GM12892 (cell line): ENCODE measurements around the gene CAV1.

ENCODE experiments used
- DNase-seq: peaks from one replicate; pipeline ENCODE4 v3.0.0; 2011; ENCODE audit not compliant: insufficient read length
- FAIRE-seq: peaks from 2 replicates; lab custom pipeline; 2011; peaks lifted over from hg19 to GRCh38; lab: Jason Lieb, UNC
- POLR2A ChIP-seq: IDR thresholded peaks from 2 replicates; pipeline ENCODE4 v1.6.1; 2011; ENCODE audit warnings: low read depth, low read length, control low read depth
- POLR2AphosphoS5 ChIP-seq: IDR thresholded peaks from 2 replicates; pipeline ENCODE4 v1.6.1; 2011; ENCODE audit warnings: low read depth, low read length, control low read depth
- TAF1 ChIP-seq: IDR thresholded peaks from 2 replicates; pipeline ENCODE4 v1.6.1; 2011; ENCODE audit warnings: low read depth, mild to moderate bottlenecking, control low read depth, low read length, borderline replicate concordance

Gene CAV1

DNA sequence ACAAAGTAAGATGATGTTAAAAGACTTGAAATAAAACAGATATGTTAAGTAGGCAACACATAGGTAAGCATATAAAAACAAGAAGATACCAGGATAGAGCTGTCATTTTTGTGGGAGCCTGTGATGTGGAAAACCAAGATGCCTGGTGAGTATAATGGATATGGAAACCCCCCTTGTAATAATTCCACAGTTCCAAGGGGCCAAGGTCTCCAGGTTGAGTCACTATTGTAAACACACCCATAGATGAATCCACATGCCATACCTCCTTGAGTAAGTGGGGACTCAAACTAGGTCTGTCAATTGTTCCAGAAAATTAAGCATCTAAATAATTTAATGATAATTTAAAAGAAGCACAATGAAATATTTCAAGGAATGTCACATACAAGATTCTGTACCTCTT lies 15.9 kb downstream of the CAV1 start:
- FAIRE-seq (no peak), DNase-seq (no peak)
- no peak for TF ChIP-seq POLR2AphosphoS5

DNA sequence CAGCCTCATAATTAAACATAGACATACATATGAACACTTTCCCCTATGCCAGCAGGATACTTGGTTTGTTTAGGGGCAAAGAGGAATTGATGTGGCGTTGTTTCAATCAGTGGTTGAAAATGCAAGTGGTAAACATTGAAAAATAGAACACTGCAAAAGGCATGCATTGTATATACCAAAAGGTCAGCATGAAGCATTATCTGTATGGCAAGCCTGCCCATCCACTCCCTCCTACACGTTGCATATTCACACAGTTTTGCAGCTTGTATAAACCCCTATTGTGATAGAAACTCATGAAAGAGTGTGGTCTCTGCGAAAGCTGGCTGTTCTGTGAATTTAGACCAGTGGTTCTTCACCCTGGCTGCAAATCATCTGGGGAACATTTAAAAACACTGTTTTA lies 17.1 kb downstream of the CAV1 start:
- DNase-seq (no peak), FAIRE-seq (no peak)
- TF ChIP-seq POLR2A (no peak), POLR2AphosphoS5 (no peak), TAF1 (no peak)

DNA sequence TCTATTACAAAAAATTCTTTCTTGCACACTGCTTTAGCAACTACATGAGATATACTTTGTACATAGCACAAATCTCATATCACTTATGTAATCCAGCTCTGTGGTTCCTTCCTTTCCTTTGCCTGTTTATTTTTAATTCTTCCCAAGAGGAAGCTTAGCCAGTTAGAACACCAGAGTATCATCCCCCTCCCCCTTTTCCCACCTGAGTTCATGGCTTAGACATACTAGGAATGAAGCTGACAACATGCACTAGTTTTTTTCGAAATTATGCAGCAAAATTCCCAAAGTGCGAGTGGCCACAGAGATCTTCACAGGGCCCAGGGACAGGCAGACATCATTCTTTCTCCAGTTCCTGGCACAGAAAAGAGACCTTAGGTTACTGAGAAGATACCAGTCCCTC lies 17.8 kb downstream of the CAV1 start:
- DNase-seq (no peak), FAIRE-seq (no peak)
- TF ChIP-seq POLR2A, result no peak
- TF ChIP-seq POLR2AphosphoS5, result no peak
- no peak for TF ChIP-seq TAF1

DNA sequence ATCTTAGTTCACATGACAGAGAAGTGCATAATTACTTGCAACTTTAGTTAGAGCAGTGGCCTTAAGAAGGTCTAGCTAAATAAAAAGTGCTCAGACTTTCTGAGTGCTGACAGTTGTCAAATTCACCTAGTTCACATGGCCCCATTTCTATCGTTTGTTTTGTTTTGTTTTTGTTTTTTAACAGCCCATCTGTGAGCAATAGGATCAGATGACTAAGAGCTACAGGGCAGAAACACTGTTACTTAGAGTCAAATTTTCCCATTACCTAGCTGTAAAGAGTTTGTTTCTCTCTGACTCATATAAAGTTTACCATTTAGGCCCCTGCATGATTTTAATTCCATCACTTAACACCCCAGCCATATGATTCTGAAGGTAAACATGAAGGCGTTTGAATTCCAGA lies 18.8 kb downstream of the CAV1 start:
- FAIRE-seq (no peak), DNase-seq (no peak)
- TF ChIP-seq POLR2A (no peak), TAF1 (no peak), POLR2AphosphoS5 (no peak)

DNA sequence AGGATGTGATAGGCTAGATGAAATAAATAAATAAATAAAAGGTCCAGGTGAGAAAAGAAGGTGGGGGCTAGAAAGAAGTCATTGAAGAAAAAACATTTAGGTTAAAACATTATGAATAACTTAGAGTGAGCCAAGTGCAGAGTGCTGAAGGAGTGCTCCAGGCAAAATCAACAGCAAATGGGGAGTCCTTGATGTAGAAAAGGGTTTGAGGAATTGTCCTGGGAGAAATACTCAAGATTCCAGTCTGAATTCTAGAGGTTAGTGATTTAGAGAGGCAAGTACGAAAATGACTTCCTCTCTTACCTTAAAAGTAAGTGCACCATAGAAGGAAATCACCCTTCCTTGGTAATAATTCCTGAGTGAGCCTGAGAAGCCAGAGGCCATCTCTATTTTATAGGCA lies 19.7 kb downstream of the CAV1 start:
- TF ChIP-seq POLR2A, result no peak
- TF ChIP-seq TAF1, result no peak
- no peak for TF ChIP-seq POLR2AphosphoS5
- DNase-seq (no peak), FAIRE-seq (no peak)

DNA sequence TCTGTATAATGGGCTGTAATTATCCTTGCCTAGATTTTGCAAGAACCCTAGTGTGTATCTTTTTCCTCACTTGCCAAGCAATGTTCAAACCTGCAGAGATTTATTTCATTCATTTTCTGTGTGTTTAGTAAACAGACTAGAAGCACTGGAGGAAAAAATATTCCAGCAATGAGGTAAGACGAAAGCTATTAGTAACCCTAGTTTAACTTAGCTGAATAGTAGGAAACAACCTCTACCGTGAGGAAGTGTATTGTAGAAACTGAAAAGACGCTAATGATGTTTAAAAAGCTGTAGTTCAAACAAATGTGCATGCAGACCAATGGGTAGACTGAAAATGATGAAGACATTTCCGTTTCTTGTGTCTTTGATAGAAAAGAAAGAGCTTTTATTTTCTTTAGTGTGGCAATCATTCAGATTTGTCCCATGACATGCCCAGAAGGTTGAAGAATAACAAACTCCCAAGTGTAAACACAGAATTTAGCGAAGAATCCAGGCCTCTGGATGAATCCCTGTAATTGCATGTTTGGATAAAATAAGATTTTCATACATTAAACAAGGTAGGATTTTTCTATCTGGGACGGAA lies 20.7 kb downstream of the CAV1 start:
- TF ChIP-seq TAF1 (no peak), POLR2AphosphoS5 (no peak), POLR2A (no peak)
- DNase-seq, result no peak
- FAIRE-seq, result no peak

DNA sequence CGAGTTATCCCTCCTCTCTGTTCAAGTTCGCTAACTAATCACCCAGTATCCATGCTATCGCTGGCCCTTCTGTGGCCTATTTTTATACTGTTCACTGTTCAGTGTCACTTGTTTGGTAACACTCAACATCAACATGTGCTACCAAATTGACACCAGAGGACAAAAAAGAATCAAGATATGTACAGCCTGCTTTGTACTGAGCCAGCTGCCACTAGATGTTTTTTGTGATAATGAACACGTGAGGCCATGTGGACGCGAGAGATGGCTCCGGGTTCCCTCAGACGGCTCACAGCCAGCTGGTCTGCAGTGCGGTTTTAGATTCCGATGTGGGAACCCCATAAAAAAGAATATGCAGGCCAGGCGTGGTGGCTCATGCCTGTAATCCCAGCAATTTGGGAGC lies 21.2 kb downstream of the CAV1 start:
- FAIRE-seq (no peak), DNase-seq (no peak)
- no peak for TF ChIP-seq TAF1
- no peak for TF ChIP-seq POLR2AphosphoS5

DNA sequence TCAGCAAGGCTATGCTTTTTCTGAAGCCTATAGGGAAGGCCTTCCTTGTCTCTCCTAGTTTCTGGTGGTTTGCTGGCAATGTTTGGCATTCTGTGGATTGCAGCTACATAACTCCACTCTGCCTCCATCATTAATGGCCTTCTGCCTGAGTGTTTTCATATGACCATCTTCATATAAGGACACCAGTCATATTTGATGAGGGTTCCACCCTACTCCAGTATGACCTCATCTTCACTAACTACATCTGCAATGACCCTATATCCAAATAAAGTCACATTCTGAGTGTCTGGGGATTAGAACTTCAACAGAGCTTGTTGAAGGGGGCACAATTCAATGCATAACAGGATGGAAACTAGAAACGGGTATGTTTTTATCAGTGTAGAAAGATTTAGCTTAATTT lies 22.1 kb downstream of the CAV1 start:
- no peak for FAIRE-seq
- no peak for TF ChIP-seq TAF1
- TF ChIP-seq POLR2AphosphoS5, result no peak
- TF ChIP-seq POLR2A, result no peak
- DNase-seq, result no peak

DNA sequence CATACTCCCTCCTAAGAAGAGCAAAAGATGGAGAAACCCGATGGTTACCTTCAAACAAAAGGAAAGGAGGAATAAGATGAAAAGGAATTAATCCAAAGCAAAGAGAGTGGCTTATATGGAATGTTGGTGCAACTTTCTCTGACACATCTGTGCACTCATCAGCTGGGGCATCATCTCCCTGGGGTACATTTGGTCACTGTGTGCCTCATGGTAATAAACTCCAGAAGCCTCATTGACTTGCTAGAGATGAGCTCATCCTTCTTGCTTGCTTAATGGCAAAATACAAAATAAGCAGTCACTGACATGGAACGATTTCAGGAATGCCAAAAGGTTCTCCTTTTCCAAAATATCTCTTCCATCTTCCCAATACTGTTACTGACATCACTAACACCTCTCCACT lies 22.5 kb downstream of the CAV1 start:
- TF ChIP-seq POLR2A (no peak), POLR2AphosphoS5 (no peak), TAF1 (no peak)
- DNase-seq (no peak), FAIRE-seq (no peak)

DNA sequence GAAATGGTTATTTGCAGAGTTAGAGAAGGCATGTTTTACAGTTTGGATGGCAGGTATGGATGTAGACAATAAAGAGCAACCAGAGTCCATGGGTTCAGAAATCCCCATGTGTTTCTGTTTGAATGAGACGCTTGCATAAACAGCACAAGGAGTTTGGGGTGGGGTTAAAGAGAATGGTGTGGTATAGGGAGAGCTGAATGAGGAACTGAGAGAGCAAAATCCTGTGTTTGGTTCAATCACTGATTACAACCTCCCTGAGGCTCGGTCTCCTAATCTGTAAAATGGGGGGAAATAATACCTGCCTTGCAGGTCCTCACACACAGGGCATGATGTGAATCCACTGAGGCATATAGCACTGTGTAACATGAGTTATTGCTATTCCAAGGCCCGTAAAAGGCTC lies 23.7 kb downstream of the CAV1 start:
- TF ChIP-seq TAF1 (no peak), POLR2A (no peak), POLR2AphosphoS5 (no peak)
- no peak for DNase-seq
- no peak for FAIRE-seq

DNA sequence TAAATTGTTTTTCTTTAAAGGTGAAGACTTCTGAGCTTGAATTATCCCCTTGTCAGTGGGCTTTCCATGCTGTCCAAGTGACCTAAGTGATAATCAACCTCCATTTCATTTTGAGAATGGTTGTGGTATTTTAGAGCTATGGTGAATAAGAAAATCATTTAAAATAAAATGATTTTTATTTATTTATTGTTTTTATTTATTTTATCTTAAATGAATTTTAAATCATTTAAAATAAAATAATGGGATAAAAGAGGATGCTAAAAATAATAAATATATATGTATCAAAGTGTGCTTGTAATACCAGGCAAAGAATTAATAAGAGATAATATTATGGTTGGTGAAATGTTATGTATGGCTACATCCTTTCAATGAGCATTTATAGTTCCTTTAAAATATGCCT lies 24.5 kb downstream of the CAV1 start:
- no peak for FAIRE-seq

DNA sequence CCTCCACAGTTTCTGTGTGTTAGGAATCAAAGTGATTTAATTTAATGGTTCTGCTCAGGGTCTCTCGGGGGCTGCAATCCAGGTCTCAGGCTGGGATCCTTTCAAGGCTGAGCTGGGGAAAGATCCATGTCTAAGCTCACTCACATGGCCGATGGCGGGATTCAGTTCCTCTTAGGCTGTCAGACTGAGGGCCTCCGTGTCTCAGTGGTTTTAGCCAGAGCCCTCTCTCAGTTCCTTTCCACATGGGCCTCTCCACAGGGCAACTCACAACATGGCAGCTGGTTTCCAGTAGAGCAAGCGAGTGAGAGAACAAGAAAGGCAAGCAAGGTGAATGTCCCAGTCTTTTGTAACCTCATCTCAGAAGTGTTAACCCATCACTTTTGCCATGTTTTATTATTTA lies 26.9 kb downstream of the CAV1 start:
- FAIRE-seq (no peak), DNase-seq (no peak)
- no peak for TF ChIP-seq TAF1
- no peak for TF ChIP-seq POLR2A
- no peak for TF ChIP-seq POLR2AphosphoS5

More for the DNA sequence above, 24.5 kb downstream of the CAV1 start:
- no peak for DNase-seq
- TF ChIP-seq POLR2AphosphoS5, result no peak
- no peak for TF ChIP-seq TAF1
- no peak for TF ChIP-seq POLR2A

DNA sequence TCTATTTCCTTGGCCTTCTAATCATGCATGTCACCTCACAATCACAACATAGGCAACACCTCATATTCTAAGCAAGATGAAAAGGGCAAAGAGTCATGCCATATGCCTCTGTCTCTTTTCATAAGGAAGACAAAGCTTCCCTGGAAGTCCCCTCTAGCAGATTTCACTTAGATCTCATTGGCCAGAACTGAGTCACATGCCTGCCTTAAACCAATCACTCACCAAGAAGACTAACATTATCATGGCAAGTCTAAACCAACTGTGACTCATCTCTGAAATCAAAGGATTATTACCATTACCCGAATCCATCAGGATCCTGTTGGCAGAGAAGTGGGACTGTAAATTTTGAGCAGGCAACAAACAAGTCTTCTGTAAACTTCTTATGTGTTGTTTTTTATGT lies 27.8 kb downstream of the CAV1 start:
- FAIRE-seq, result no peak
- no peak for TF ChIP-seq POLR2A
- TF ChIP-seq POLR2AphosphoS5, result no peak
- no peak for TF ChIP-seq TAF1
- DNase-seq, result no peak
